Activated T-cell treated with anti-CD3 and anti-CD28 coated beads, Interleukin-2, amount 50 U/mL, for 24 hours (primary cell): Measurements from ENCODE around the gene EYS.

ENCODE experiments used
- DNase-seq: peaks from one replicate; pipeline ENCODE4 v3.0.0-alpha.2; 2020
- H3K27ac Mint-ChIP-seq: 2 replicates; pipeline ENCODE4 v1.8.0; 2020; ENCODE audit warnings: mild to moderate bottlenecking, mixed read lengths
- H3K27me3 Mint-ChIP-seq: 2 replicates; pipeline ENCODE4 v1.8.0; 2020; ENCODE audit warnings: mixed read lengths
- H3K36me3 Mint-ChIP-seq: 2 replicates; pipeline ENCODE4 v1.8.0; 2020; ENCODE audit warnings: low read depth, mixed read lengths
- H3K4me1 Mint-ChIP-seq: 2 replicates; pipeline ENCODE4 v1.8.0; 2020; ENCODE audit warnings: low read depth, mixed read lengths
- H3K4me3 Mint-ChIP-seq: 2 replicates; pipeline ENCODE4 v1.8.0; 2020; ENCODE audit warnings: mild to moderate bottlenecking, moderate library complexity, mixed read lengths
- H3K9me3 Mint-ChIP-seq: 2 replicates; pipeline ENCODE4 v1.8.0; 2020; ENCODE audit warnings: mixed read lengths

Gene EYS

DNA sequence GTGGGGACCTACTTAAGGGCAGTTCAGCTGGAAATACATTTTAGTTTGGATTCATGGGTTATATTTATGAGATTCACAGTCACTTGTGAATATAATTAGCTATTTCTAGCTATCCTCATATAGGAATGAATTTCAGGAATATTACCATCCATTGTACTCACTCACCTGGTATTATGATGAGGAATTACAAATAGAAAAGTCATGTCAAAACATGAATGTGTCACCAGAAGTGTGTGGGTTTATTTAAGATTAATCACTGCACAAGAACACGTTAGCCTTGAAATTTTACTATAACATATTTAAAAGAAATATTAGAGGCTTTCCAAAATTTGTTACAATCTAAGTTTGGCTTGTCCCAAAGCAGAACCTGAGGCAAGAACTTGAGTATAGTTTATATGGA lies 1560.9 kb downstream of the EYS start:
- Mint-ChIP-seq H3K36me3 (no peaks in the 10 kb centered on the region), H3K4me3 (no peak overlapping the region)

DNA sequence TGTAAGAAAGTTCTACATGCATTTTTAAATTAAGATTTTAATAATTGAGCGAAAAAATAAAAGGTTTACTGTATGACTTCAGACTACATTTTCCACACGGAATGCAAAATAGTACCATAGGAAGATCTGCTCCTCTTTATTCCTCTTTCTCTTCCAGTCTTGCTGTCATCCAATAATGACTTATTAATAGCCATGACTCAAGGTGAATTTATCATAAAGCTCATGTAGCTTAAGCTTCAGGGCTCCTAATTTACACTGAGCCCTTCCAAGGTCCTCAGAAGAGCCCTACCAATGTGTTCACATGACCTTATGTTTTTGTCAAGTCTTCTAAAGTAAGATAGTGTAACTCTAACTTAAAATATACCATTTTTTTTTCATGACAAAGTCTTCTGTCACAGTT lies 1561.4 kb downstream of the EYS start:
- H3K27ac Mint-ChIP-seq: no peak overlapping the region
- no peaks in the 10 kb centered on the region for H3K4me1 Mint-ChIP-seq
- no peaks in the 10 kb centered on the region for H3K36me3 Mint-ChIP-seq
- DNase-seq: no peak
- H3K4me3 Mint-ChIP-seq: no peak overlapping the region
- peaks cover 7% of the 10 kb centered on the region for H3K9me3 Mint-ChIP-seq
- no peaks in the 10 kb centered on the region for H3K27me3 Mint-ChIP-seq

More for the DNA sequence above, 1560.9 kb downstream of the EYS start:
- Mint-ChIP-seq H3K9me3 (peaks cover 7% of the 10 kb centered on the region), H3K4me1 (no peaks in the 10 kb centered on the region), H3K27ac (no peak overlapping the region), H3K27me3 (no peaks in the 10 kb centered on the region)
- DNase-seq: no peak

DNA sequence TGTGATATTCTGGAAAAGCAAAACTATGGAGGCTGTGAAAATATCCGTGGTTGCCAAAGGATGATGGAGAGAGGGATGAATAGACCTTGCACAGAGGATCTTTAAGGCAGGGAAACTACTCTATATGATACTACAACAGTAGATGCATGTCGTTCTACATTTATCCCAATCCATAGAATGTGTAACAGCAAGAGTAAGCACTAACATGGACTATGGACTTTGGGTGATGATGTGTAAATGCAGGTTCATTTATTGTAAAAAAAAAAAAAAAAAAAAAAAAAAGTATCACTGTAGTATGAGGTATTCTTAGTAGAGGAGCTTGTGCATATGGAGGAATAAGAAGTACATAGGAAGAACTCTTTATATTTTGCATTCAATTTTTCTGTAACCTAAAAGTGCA lies 1563.9 kb downstream of the EYS start:
- no peaks in the 10 kb centered on the region for H3K4me1 Mint-ChIP-seq
- no peaks in the 10 kb centered on the region for H3K27me3 Mint-ChIP-seq
- no peak overlapping the region for H3K27ac Mint-ChIP-seq
- DNase-seq: no peak
- no peak overlapping the region for H3K4me3 Mint-ChIP-seq
- no peaks in the 10 kb centered on the region for H3K36me3 Mint-ChIP-seq
- peaks cover 7% of the 10 kb centered on the region for H3K9me3 Mint-ChIP-seq

DNA sequence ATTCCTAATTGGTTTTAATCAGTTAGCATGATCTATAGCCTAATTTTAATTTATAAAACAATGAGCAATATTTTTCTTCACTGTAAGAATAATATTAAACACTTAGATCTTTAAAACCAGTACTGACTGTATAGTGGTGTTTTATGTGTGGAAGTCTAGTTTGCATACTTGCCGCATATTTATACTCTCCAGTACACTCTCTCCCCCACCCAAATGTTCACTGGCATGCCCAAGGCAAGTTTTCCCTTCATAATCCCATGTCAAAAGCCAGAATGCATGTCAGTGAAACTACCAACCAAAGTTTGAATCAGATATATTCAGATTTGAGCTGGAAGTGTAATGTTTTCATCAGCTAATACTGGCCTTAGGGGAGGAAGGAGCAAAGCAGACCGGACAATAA lies 1565.3 kb downstream of the EYS start:
- Mint-ChIP-seq H3K27me3 (no peaks in the 10 kb centered on the region), H3K27ac (no peak overlapping the region), H3K9me3 (peaks cover 11% of the 10 kb centered on the region), H3K4me3 (no peak overlapping the region), H3K36me3 (no peaks in the 10 kb centered on the region), H3K4me1 (no peaks in the 10 kb centered on the region)
- DNase-seq: no peak

DNA sequence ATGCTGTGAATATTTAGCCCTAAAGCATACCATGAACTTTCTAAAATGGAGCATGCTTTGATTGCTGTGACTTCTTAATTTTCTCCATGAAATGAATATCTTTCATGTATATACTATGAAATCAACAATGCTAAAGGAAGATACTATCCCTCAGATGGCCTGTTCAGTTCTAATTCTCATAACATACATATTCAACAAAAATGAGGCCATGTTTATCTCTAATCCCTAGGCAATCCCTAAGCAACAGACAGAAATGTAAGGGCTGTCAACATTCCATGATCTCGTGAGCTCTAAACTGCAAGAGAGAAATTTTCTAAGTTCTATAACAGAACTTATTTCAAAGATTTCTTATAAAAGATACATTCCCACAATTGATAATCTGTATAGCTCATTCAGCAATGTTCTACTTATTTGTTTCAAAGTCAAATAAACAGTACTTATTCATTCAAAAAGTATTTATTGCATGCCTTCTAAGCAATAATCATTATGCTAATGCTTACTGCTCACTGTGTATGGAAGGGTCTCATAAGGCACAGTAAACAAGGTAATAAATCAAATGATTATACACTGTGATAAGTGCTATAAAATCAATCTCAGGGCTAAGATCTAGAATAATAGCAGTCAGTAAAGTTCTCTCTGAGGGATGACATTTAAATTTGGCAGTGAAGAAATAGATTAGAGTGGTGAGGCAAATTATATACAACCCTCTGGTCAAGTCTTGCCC lies 1578.6 kb downstream of the EYS start:
- no peak overlapping the region for H3K27ac Mint-ChIP-seq
- H3K9me3 Mint-ChIP-seq: peaks cover 5% of the 10 kb centered on the region
- no peaks in the 10 kb centered on the region for H3K4me1 Mint-ChIP-seq
- no peaks in the 10 kb centered on the region for H3K36me3 Mint-ChIP-seq
- no peak for DNase-seq
- no peaks in the 10 kb centered on the region for H3K27me3 Mint-ChIP-seq
- no peak overlapping the region for H3K4me3 Mint-ChIP-seq

DNA sequence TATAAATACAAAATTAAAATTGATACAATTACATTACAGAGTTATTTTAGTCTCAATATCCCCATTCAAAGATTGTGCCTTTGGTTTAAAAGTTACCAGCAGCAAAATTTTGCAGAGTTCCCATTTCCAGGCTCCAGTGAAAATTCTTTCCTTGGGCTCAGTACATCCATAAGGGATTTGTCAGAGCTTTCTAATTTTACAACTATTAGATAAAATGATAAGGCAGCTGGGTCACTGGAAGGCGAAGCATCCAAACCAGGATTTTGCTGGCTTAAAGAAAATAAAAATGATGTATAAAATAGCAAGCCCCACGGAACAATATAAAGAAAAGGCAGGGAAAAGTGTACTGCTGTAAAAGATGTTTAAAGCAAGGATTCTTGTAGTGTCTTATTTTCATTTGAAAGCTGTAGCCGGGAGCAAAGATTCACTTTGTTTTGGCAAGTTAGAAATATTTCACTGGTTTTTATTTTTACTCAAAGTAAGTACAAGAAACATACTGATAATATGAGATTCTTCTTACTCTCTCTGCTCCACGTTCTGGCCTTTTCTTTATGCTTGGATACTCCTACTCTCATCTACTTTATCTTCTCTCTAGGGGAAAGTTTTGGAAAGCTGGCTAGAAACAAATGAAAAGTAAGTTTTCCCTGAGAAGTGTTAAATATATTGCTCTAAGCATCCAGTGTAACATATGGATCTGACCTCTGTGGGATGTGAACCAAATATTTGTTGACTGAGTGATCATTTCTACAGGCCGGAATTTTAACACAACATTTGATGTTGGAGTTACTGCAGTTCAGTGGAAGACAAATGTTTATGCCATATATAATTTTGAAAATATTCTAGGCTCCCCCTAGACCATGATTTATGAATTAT lies 1583.0 kb downstream of the EYS start:
- no peaks in the 10 kb centered on the region for H3K36me3 Mint-ChIP-seq
- H3K9me3 Mint-ChIP-seq: peaks cover 2% of the 10 kb centered on the region
- no peaks in the 10 kb centered on the region for H3K27me3 Mint-ChIP-seq
- DNase-seq: no peak
- no peak overlapping the region for H3K4me3 Mint-ChIP-seq
- no peak overlapping the region for H3K27ac Mint-ChIP-seq
- no peaks in the 10 kb centered on the region for H3K4me1 Mint-ChIP-seq

DNA sequence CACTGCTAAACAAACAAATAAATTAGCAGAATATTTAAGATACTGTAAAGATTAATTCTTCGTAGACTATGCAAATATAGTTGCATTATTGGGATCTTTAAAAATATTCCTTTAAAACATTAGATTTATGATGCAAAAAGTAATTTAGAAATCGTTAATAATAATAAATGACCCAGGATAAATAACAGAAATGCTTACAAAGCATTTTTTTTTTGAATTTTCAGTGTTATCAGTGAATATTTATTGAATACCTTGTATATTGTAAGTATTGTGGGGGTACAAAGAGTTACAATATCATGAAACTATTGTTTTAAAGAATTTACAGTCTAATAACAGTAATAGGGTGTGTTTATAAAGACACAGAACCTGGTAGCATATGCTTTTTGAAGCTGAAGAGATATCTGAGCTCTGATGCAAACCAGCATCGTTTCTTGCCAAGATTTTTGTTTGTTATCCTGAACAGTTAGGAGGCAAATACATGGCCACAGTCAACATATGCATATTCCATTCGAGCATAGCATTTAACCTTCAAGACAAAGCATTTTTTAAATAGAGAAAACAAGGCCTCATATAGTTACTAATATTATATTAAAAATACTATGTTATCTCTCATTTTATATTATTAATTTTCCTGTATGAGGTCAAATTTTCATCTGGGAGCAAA lies 1584.2 kb downstream of the EYS start:
- no peak overlapping the region for H3K27ac Mint-ChIP-seq
- no peaks in the 10 kb centered on the region for H3K27me3 Mint-ChIP-seq
- no peak for DNase-seq
- peaks cover 8% of the 10 kb centered on the region for H3K9me3 Mint-ChIP-seq
- H3K36me3 Mint-ChIP-seq: no peaks in the 10 kb centered on the region
- no peak overlapping the region for H3K4me3 Mint-ChIP-seq
- H3K4me1 Mint-ChIP-seq: no peaks in the 10 kb centered on the region

DNA sequence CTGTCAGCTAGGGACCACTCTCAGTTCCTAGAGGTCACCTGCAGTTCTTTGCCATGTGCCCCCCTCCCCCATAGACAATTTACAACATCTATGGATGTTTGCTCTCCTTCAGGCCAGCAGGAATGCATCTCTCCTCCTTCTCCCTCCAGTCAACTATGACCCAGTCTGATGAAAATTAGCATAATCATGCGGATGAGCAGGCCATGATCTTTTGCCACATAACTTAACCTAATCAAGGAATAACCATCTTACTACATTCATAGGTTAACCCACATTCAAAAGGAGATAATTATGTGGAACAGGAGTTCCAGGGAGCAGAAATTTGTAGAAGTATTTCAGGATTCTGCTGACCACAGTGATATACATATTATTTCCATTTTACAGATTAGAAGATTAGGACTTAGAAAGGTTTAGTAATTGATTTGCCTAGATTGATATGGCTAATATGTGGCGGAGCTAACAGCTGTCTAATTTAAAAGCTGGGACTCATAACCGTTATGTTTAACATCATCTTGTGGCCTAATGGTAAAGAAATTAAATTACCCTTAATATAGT lies 1585.9 kb downstream of the EYS start:
- no peaks in the 10 kb centered on the region for H3K27me3 Mint-ChIP-seq
- no peak for DNase-seq
- H3K4me1 Mint-ChIP-seq: no peaks in the 10 kb centered on the region
- no peak overlapping the region for H3K27ac Mint-ChIP-seq
- peaks cover 17% of the 10 kb centered on the region for H3K9me3 Mint-ChIP-seq
- no peak overlapping the region for H3K4me3 Mint-ChIP-seq
- no peaks in the 10 kb centered on the region for H3K36me3 Mint-ChIP-seq

DNA sequence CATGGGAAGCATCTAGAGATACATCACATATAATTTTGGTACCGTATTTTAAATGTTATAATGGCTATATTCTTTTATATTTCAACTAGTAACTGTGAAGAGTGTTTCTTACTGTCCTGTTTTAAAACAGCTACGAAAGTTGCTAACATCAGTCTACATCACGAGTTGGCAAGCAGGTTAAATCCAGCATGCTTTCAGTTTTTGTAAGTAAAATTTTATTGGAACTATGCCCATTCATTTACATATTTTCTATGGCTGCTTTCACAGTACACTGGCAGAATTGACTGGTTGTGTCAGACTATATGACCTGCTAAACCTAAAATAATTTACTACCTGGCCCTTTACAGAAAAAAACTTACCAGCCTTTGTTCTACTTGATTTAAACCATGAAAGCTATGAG lies 1593.3 kb downstream of the EYS start:
- no peaks in the 10 kb centered on the region for H3K36me3 Mint-ChIP-seq
- no peaks in the 10 kb centered on the region for H3K4me1 Mint-ChIP-seq
- no peak overlapping the region for H3K27ac Mint-ChIP-seq

DNA sequence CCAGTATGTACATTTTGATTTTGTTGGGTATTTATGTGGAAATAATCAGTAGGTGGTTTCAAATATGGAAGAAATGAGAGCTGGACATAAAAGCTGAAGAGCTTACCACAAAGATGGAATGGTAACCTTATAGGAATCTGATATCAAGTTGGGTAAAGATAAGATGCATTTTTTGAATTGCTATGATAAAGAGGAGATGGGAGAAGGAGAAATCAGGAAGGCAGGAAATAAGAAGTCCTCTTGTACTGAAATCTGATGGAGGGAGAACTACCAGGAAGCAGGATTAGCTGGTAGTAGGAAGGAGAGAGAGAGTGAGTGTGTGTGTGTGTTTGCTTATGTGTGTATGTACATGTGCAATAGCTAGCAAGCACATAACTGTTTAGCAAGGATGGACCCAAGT lies 1603.0 kb downstream of the EYS start:
- H3K36me3 Mint-ChIP-seq: no peaks in the 10 kb centered on the region
- no peak overlapping the region for H3K4me3 Mint-ChIP-seq
- H3K9me3 Mint-ChIP-seq: peaks cover 13% of the 10 kb centered on the region
- no peak for DNase-seq
- H3K27me3 Mint-ChIP-seq: no peaks in the 10 kb centered on the region
- no peak overlapping the region for H3K27ac Mint-ChIP-seq
- H3K4me1 Mint-ChIP-seq: no peaks in the 10 kb centered on the region

More for the DNA sequence above, 1593.3 kb downstream of the EYS start:
- no peak overlapping the region for H3K4me3 Mint-ChIP-seq
- peaks cover 15% of the 10 kb centered on the region for H3K9me3 Mint-ChIP-seq
- DNase-seq: no peak
- H3K27me3 Mint-ChIP-seq: no peaks in the 10 kb centered on the region

DNA sequence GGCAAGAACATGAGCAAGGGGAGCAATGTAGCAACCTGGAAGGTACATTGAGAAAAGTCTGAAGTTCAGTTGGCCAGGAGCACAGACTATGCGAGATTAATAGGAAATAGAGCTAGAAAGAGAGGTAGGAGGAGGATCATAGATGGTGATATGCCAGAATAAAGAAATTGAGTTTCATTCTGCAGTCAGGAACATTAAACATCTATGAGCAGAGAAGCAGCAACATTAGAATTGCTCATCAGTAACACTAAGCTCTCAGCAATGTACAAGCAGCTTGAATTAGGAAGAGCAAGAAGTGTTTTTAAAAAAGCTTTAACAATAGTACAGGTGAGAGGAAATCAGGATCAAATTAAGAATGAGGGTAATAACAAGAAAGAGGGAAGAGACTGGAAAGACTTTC lies 1603.5 kb downstream of the EYS start:
- Mint-ChIP-seq H3K27ac (no peak overlapping the region), H3K4me1 (no peaks in the 10 kb centered on the region), H3K4me3 (no peak overlapping the region), H3K9me3 (peaks cover 10% of the 10 kb centered on the region), H3K27me3 (no peaks in the 10 kb centered on the region), H3K36me3 (no peaks in the 10 kb centered on the region)
- no peak for DNase-seq

DNA sequence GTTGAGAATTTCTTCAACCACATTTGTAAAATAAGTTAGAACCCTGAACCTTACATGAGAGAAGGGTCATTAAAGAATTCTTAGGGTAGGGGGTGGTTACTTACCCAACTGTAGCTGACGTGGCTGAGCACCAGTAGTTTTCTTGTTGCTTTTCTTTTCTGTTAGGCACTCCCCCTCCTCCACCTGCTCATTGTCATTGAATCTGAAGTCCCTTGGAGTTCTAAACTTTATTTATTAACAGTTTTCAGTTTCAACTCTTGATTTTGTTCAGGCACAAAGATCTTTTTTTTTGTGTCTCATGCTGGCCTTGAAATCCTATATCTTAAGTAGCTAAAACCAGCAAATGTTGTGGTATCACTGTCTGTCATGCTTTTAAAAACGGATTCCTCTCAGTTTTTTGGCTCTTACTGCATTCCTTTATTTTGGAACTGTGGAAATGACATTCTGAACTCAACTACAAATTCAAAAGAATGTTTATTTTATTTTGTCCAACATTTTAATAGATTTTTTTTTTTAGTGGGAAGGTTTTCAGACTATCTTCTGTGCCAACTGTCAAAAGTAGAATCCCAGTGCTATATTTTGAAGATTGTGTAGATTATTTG lies 1606.2 kb downstream of the EYS start:
- H3K4me1 Mint-ChIP-seq: no peaks in the 10 kb centered on the region
- peaks cover 6% of the 10 kb centered on the region for H3K9me3 Mint-ChIP-seq
- no peaks in the 10 kb centered on the region for H3K27me3 Mint-ChIP-seq
- no peaks in the 10 kb centered on the region for H3K36me3 Mint-ChIP-seq
- H3K4me3 Mint-ChIP-seq: no peak overlapping the region
- no peak overlapping the region for H3K27ac Mint-ChIP-seq
- no peak for DNase-seq

DNA sequence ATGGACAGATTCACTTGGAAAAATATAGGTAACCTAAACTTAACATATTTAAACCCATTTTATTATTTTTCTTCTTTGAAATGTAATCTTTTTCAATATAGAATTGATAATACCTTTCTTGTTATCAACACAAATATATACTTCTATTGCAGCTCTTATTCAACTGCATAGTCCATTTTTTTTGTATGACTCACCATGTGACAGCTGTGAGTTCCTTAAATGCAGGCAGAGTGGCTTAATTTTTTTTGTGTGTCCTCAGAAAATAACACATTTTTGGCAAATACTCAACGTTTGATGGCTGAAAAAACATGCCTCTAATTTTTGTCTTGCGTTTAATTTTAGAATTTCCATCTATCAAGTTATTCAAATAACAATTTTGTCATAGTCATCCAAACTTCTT lies 1616.7 kb downstream of the EYS start:
- peaks cover 8% of the 10 kb centered on the region for H3K9me3 Mint-ChIP-seq

DNA sequence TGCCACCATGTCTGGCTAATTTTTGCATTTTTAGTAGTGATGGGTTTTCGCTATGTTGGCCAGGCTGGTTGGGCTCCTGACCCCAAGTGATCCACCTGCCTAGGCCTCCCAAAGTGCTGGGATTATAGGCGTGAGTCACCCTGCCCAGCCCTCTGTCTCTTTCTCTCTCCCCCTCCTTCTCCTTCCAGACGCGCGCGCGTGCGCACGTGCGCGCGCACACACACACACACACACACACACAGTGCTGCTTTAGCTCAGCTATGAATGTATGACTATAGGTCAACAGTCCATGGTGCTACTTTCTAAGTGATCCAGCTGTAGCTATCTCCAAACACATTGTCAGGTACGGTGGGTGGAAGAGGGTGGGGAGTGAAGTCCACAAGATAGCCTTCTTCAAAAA lies 1621.9 kb downstream of the EYS start:
- Mint-ChIP-seq H3K9me3 (peaks cover 8% of the 10 kb centered on the region), H3K27ac (no peak overlapping the region), H3K36me3 (no peaks in the 10 kb centered on the region), H3K4me3 (no peak overlapping the region), H3K27me3 (no peaks in the 10 kb centered on the region), H3K4me1 (no peaks in the 10 kb centered on the region)
- DNase-seq: no peak

More for the DNA sequence above, 1616.7 kb downstream of the EYS start:
- DNase-seq: no peak
- Mint-ChIP-seq H3K27ac (no peak overlapping the region), H3K4me3 (no peak overlapping the region), H3K4me1 (no peaks in the 10 kb centered on the region), H3K36me3 (no peaks in the 10 kb centered on the region), H3K27me3 (no peaks in the 10 kb centered on the region)
